HEK293 (cell line): ENCODE results near the gene KAT2B.

Experiments used
- CTCF ChIA-PET: fragments of 350-600 bp; formaldehyde crosslinking; extraction: SDS; loops from one replicate; lab custom pipeline; 2021; ENCODE audit warnings: antibody characterized with exemption; lab: Yijun Ruan, JAX
- POLR2A ChIA-PET: fragments of 300-600 bp; formaldehyde crosslinking; extraction: SDS; loops from one replicate; lab custom pipeline; 2020; ENCODE audit warnings: antibody characterized with exemption, inconsistent platforms; lab: Yijun Ruan, JAX
- H3K27ac ChIP-seq: fragments of 200-500 bp; sonication (Bioruptor generic); 2 replicates; pipeline ENCODE4 v1.5.1; 2014; ENCODE audit warnings: low read depth, low read length, control low read depth, inconsistent platforms; ENCODE audit errors: extremely low read depth
- H3K36me3 ChIP-seq, 2 experiments: fragments of 200-500 bp in 1 of 2; sonication (Bioruptor generic) in 1 of 2; 1 replicate in 1 of 2; 2 replicates in 1 of 2; pipeline ENCODE4 v1.5.1; 2014 to 2017; ENCODE audit warnings: inconsistent platforms in 2 of 2, low read length in 2 of 2; ENCODE audit not compliant: control insufficient read depth in 2 of 2, insufficient read depth in 1 of 2
- H3K4me1 ChIP-seq: fragments of 200-500 bp; sonication (Bioruptor generic); 2 replicates; pipeline ENCODE4 v1.5.1; 2014; ENCODE audit warnings: mild to moderate bottlenecking, low read length, inconsistent platforms; ENCODE audit not compliant: control insufficient read depth, insufficient read depth
- H3K4me3 ChIP-seq: 2 replicates; pipeline ENCODE4 v1.5.1; 2011; ENCODE audit warnings: low read depth, mild to moderate bottlenecking, control low read depth, low read length, moderate library complexity
- H3K9me3 ChIP-seq: fragments of 200-500 bp; sonication (Bioruptor generic); 2 replicates; pipeline ENCODE4 v1.5.1; 2014; ENCODE audit warnings: low read depth, low read length, inconsistent platforms; ENCODE audit not compliant: control insufficient read depth, insufficient read depth
- GLIS1 ChIP-seq: fragments of 450-650 bp; formaldehyde crosslinking; IDR thresholded peaks from 2 replicates; pipeline ENCODE4 v1.5.1; 2016; ENCODE audit warnings: missing biosample characterization, missing genetic modification characterization
- KLF10 ChIP-seq: fragments of 450-650 bp; IDR thresholded peaks from 2 replicates; pipeline ENCODE4 v1.5.1; 2018; ENCODE audit warnings: missing biosample characterization, mild to moderate bottlenecking, missing genetic modification characterization
- PRDM6 ChIP-seq: fragments of 450-650 bp; formaldehyde crosslinking; IDR thresholded peaks from 2 replicates; pipeline ENCODE4 v1.5.1; 2017; ENCODE audit warnings: missing biosample characterization, missing genetic modification characterization
- SCRT1 ChIP-seq: fragments of 450-650 bp; formaldehyde crosslinking; IDR thresholded peaks from 2 replicates; pipeline ENCODE4 v1.5.1; 2016; ENCODE audit warnings: missing biosample characterization, missing genetic modification characterization, borderline replicate concordance
- SP2 ChIP-seq: fragments of 450-650 bp; formaldehyde crosslinking; IDR thresholded peaks from 2 replicates; pipeline ENCODE4 v1.5.1; 2016; ENCODE audit warnings: missing biosample characterization, missing genetic modification characterization
- ZBTB10 ChIP-seq: fragments of 450-650 bp; formaldehyde crosslinking; IDR thresholded peaks from 2 replicates; pipeline ENCODE4 v1.5.1; 2016; ENCODE audit warnings: missing biosample characterization, missing genetic modification characterization
- ZBTB48 ChIP-seq: fragments of 450-650 bp; formaldehyde crosslinking; IDR thresholded peaks from 2 replicates; pipeline ENCODE4 v1.5.1; 2016; ENCODE audit warnings: missing biosample characterization, missing genetic modification characterization
- ZBTB6 ChIP-seq: fragments of 450-650 bp; formaldehyde crosslinking; IDR thresholded peaks from 2 replicates; pipeline ENCODE4 v1.5.1; 2017; ENCODE audit warnings: missing biosample characterization, missing genetic modification characterization
- ZNF114 ChIP-seq: fragments of 450-650 bp; formaldehyde crosslinking; IDR thresholded peaks from 2 replicates; pipeline ENCODE4 v1.5.0; 2017; ENCODE audit warnings: missing biosample characterization, missing genetic modification characterization
- ZNF148 ChIP-seq: fragments of 450-650 bp; formaldehyde crosslinking; IDR thresholded peaks from 2 replicates; pipeline ENCODE4 v1.5.0; 2017; ENCODE audit warnings: missing biosample characterization, missing genetic modification characterization, borderline replicate concordance
- ZNF155 ChIP-seq: fragments of 450-650 bp; formaldehyde crosslinking; IDR thresholded peaks from 2 replicates; pipeline ENCODE4 v1.5.1; 2016; ENCODE audit warnings: missing biosample characterization, missing genetic modification characterization
- ZNF175 ChIP-seq: fragments of 450-650 bp; formaldehyde crosslinking; IDR thresholded peaks from 2 replicates; pipeline ENCODE4 v1.5.1; 2016; ENCODE audit warnings: missing biosample characterization, missing genetic modification characterization
- ZNF324 ChIP-seq: fragments of 450-650 bp; formaldehyde crosslinking; IDR thresholded peaks from 2 replicates; pipeline ENCODE4 v1.5.1; 2016; ENCODE audit warnings: missing biosample characterization, missing genetic modification characterization
- ZNF341 ChIP-seq: fragments of 450-650 bp; formaldehyde crosslinking; IDR thresholded peaks from 2 replicates; pipeline ENCODE4; 2016; ENCODE audit warnings: low read depth, missing biosample characterization, missing genetic modification characterization
- ZNF449 ChIP-seq: fragments of 450-650 bp; formaldehyde crosslinking; IDR thresholded peaks from 2 replicates; pipeline ENCODE4 v1.5.1; 2017; ENCODE audit warnings: missing biosample characterization, mild to moderate bottlenecking, missing genetic modification characterization, moderate library complexity
- ZNF580 ChIP-seq: fragments of 450-650 bp; formaldehyde crosslinking; IDR thresholded peaks from 2 replicates; pipeline ENCODE4 v1.5.1; 2016; ENCODE audit warnings: missing biosample characterization, missing genetic modification characterization
- ZNF626 ChIP-seq: fragments of 450-650 bp; sonication (Bioruptor Pico); formaldehyde crosslinking; IDR thresholded peaks from 2 replicates; pipeline ENCODE4 v1.5.1; 2018; ENCODE audit warnings: missing biosample characterization, missing genetic modification characterization, inconsistent platforms
- ZNF654 ChIP-seq: fragments of 450-650 bp; formaldehyde crosslinking; IDR thresholded peaks from 2 replicates; pipeline ENCODE4 v1.5.1; 2016; ENCODE audit warnings: low read depth, missing biosample characterization, missing genetic modification characterization
- ZNF658 ChIP-seq: fragments of 450-650 bp; formaldehyde crosslinking; IDR thresholded peaks from 2 replicates; pipeline ENCODE4; 2016; ENCODE audit warnings: missing biosample characterization, missing genetic modification characterization
- ZNF704 ChIP-seq: fragments of 450-650 bp; formaldehyde crosslinking; IDR thresholded peaks from 2 replicates; pipeline ENCODE4 v1.5.1; 2016; ENCODE audit warnings: missing biosample characterization, missing genetic modification characterization
- ZNF792 ChIP-seq: fragments of 450-650 bp; formaldehyde crosslinking; IDR thresholded peaks from 2 replicates; pipeline ENCODE4 v1.5.1; 2016; ENCODE audit warnings: missing biosample characterization, missing genetic modification characterization

KAT2B gene

GRCh38 chr3:20194793-20195460 lies 154.7 kb downstream of the KAT2B start (continued):
- TF ChIP-seq ZBTB6 (tag by site-specific recombination): no peak
- no peak for TF ChIP-seq SP2 (tag by site-specific recombination)
- TF ChIP-seq ZNF324 (tag by site-specific recombination): no peak

GRCh38 chr3:20197775-20198174 lies 157.5 kb downstream of the KAT2B start:
- H3K36me3 ChIP-seq: no peaks in the 10 kb centered on the region
- H3K4me1 ChIP-seq: no peaks in the 10 kb centered on the region
- CTCF ChIA-PET: interaction anchor here (1.4 kb wide), 1 partner anchor 12 kb away, joined by 5 read pairs; the partner anchor contains the start of gene SGO1
- H3K4me3 ChIP-seq: no peak overlapping the region
- TF ChIP-seq ZNF175: no peak
- no peak for TF ChIP-seq ZBTB48
- no peak for TF ChIP-seq ZNF114 (tag by site-specific recombination)
- no peak for TF ChIP-seq ZNF626 (tag by site-specific recombination)
- no peak for TF ChIP-seq KLF10 (tag by site-specific recombination)
- no peak for TF ChIP-seq SCRT1 (tag by site-specific recombination)
- TF ChIP-seq ZBTB10 (tag by site-specific recombination): no peak
- TF ChIP-seq SP2 (tag by site-specific recombination): no peak
- no peak for TF ChIP-seq ZNF580 (tag by site-specific recombination)
- no peak for TF ChIP-seq ZNF155 (tag by site-specific recombination)
- H3K27ac ChIP-seq: no peak overlapping the region
- POLR2A ChIA-PET: no interaction called here
- H3K9me3 ChIP-seq: no peaks in the 10 kb centered on the region

GRCh38 chr3:20201143-20201542 lies 160.9 kb downstream of the KAT2B start:
- H3K9me3 ChIP-seq: no peaks in the 10 kb centered on the region
- ChIA-PET CTCF (no interaction called here), POLR2A (no interaction called here)
- no peak overlapping the region for H3K27ac ChIP-seq
- no peak overlapping the region for H3K4me3 ChIP-seq
- H3K36me3 ChIP-seq: no peaks in the 10 kb centered on the region
- no peaks in the 10 kb centered on the region for H3K4me1 ChIP-seq
- TF ChIP-seq ZNF148 (tag by site-specific recombination): no peak
- TF ChIP-seq ZNF449: no peak
- no peak for TF ChIP-seq ZNF704 (tag by site-specific recombination)
- TF ChIP-seq ZNF792 (tag by site-specific recombination): no peak
- TF ChIP-seq ZNF658 (tag by site-specific recombination): no peak
- no peak for TF ChIP-seq GLIS1 (tag by site-specific recombination)
- no peak for TF ChIP-seq PRDM6 (tag by site-specific recombination)
- no peak for TF ChIP-seq ZNF341 (tag by site-specific recombination)
- no peak for TF ChIP-seq ZNF654 (tag by site-specific recombination)
